ENCODE results near the gene CLCN7.

DNA sequence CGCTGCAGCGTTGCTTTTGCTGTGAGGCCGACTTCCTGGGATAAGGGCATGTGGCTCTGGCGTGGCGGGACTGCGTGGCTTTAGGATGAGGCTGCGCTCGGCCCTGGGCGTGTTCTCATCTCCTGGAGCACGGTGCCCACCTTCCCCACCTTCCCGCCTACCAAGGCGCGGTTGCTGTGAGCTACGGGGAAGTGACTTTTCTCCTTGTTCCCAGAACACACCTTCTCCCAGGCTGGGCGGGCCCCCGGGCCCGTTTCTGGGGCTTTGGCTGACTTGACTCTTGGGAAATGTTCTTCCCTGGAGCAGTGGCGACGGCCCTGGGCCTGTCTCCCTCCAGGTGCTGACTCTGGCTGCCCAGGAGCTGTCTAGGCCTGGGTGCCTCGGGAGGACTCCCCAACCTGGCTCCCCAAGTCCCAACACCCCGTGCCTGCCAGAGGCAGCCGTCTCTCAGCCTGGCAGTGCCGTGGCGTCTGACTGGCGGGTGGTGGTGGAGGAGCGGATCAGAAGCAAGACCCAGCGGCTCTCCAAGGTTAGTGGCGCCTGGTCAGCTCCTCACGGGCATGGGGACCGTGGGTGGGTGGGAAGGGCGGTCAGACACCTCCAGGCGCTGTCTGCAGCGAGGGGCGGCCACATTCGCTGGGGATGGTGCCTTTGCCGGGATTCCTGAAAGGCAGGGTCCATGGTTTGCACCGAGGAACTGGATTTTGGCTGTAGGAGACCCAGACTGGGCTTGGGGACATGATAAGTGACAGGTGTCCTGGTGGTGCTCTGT, 30.4 kb upstream of the CLCN7 start:
- TF ChIP-seq, protein P1, sequence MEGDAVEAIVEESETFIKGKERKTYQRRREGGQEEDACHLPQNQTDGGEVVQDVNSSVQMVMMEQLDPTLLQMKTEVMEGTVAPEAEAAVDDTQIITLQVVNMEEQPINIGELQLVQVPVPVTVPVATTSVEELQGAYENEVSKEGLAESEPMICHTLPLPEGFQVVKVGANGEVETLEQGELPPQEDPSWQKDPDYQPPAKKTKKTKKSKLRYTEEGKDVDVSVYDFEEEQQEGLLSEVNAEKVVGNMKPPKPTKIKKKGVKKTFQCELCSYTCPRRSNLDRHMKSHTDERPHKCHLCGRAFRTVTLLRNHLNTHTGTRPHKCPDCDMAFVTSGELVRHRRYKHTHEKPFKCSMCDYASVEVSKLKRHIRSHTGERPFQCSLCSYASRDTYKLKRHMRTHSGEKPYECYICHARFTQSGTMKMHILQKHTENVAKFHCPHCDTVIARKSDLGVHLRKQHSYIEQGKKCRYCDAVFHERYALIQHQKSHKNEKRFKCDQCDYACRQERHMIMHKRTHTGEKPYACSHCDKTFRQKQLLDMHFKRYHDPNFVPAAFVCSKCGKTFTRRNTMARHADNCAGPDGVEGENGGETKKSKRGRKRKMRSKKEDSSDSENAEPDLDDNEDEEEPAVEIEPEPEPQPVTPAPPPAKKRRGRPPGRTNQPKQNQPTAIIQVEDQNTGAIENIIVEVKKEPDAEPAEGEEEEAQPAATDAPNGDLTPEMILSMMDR (IDR thresholded peaks at IDR 0.05): no peak
- no peak for TF ChIP-seq ZFX (IDR thresholded peaks at IDR 0.05; ENCODE audit: borderline replicate concordance)
